Kidney epithelial cell (primary cell): ENCODE results near the gene ATXN7L3. TPM values are rescaled to one million over a fixed set of nuclear protein-coding genes. Genes with fewer than 3 reads are reported as not detected.
"Not testable (repeated sequence)": the region's sequence is repeated elsewhere in the genome, so short reads cannot be mapped to it uniquely, and the experiment has no call there.

Source experiments
- DNase-seq: peaks from one replicate; pipeline ENCODE4 v3.0.0-alpha.2; 2010; ENCODE audit warnings: low read depth
- H3K27me3 ChIP-seq: 2 replicates; pipeline ENCODE4 v1.6.0; 2011; ENCODE audit warnings: low read length; ENCODE audit not compliant: control insufficient read depth, insufficient read depth
- H3K36me3 ChIP-seq: 2 replicates; pipeline ENCODE4 v1.5.1; 2011; ENCODE audit warnings: low read length; ENCODE audit not compliant: control insufficient read depth, insufficient read depth
- H3K4me3 ChIP-seq: 2 replicates; pipeline ENCODE4 v1.5.1; 2011; ENCODE audit warnings: low read depth, mild to moderate bottlenecking, control low read depth, low read length
- total RNA-seq: library from RNA; depleted of rRNA; stranded (reverse); fragments of >200 nt; gene quantifications from 2 replicates; pipeline ENCODE4 v1.2.3, GENCODE V29; 2015
- TF ChIP-seq, protein P1 (sequence below): IDR thresholded peaks from 2 replicates; pipeline ENCODE4 v1.5.1; 2011; ENCODE audit warnings: mild to moderate bottlenecking, moderate library complexity, low read length, control low read depth, inconsistent platforms; ENCODE audit not compliant: insufficient read depth, poor library complexity, severe bottlenecking

The ATXN7L3 gene, protein sequence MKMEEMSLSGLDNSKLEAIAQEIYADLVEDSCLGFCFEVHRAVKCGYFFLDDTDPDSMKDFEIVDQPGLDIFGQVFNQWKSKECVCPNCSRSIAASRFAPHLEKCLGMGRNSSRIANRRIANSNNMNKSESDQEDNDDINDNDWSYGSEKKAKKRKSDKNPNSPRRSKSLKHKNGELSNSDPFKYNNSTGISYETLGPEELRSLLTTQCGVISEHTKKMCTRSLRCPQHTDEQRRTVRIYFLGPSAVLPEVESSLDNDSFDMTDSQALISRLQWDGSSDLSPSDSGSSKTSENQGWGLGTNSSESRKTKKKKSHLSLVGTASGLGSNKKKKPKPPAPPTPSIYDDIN
- total RNA-seq: 50.8 and 65.9 TPM in 2 replicates

DNA sequence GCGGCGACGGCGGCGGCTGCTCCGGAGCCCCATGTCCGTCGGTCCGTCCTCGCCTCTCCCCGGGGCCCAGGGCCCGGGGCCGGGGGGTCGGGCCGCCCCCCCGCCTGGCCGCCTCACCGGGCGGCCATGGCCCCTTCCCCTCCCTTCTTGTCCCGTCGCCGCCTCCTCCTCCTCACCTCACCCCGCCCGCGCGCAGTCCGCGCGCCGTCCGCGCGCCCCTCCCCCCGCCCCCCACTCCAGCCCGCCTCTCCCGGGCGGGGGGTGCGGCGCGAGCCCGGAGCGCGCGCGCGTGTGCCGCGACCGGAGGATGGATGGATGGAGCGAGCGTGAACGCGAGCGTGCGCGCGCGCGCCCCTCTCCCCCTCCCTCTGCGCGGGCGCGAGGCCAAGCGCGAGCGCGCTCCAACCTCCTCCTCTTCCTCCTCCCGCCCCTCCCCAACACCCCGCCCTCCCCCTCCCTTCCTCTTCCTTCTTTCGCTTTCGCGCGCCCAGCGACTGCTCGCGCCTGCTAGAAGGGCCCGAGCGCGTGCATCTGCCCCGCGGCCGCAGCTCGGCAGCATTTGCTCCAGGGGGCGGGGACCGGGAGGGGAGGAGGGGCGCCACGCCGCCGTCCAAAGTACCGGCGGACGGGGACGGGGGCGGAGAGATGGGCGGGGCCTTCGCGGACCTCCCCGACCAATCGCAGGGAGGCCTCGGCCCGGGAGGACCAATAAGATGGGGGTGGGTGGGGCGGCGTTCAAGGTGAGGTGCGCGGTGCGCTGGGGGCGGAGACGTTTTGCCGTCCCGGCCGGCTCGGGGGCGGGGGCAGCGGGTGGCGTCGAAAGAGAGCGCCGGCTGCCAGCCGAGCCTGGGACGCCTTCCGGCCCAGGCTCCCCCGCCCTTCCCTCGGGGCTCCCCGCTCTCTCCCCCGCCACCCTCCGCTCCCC is at the start of gene ATXN7L3:
Gene ATXN7L3 (minus strand): TSS at position 332 of the 925 bp plus-strand sequence. CDS start 1,814 bp downstream, outside the sequence.
- peaks cover 6% of the 10 kb centered on the region for H3K36me3 ChIP-seq
- DNase-seq: peak; percentile 86
- peak within 1 kb of the TSS; percentile 84 for H3K4me3 ChIP-seq
- no peaks in the 10 kb centered on the region for H3K27me3 ChIP-seq
- TF ChIP-seq, protein P1, sequence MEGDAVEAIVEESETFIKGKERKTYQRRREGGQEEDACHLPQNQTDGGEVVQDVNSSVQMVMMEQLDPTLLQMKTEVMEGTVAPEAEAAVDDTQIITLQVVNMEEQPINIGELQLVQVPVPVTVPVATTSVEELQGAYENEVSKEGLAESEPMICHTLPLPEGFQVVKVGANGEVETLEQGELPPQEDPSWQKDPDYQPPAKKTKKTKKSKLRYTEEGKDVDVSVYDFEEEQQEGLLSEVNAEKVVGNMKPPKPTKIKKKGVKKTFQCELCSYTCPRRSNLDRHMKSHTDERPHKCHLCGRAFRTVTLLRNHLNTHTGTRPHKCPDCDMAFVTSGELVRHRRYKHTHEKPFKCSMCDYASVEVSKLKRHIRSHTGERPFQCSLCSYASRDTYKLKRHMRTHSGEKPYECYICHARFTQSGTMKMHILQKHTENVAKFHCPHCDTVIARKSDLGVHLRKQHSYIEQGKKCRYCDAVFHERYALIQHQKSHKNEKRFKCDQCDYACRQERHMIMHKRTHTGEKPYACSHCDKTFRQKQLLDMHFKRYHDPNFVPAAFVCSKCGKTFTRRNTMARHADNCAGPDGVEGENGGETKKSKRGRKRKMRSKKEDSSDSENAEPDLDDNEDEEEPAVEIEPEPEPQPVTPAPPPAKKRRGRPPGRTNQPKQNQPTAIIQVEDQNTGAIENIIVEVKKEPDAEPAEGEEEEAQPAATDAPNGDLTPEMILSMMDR: no peak

DNA sequence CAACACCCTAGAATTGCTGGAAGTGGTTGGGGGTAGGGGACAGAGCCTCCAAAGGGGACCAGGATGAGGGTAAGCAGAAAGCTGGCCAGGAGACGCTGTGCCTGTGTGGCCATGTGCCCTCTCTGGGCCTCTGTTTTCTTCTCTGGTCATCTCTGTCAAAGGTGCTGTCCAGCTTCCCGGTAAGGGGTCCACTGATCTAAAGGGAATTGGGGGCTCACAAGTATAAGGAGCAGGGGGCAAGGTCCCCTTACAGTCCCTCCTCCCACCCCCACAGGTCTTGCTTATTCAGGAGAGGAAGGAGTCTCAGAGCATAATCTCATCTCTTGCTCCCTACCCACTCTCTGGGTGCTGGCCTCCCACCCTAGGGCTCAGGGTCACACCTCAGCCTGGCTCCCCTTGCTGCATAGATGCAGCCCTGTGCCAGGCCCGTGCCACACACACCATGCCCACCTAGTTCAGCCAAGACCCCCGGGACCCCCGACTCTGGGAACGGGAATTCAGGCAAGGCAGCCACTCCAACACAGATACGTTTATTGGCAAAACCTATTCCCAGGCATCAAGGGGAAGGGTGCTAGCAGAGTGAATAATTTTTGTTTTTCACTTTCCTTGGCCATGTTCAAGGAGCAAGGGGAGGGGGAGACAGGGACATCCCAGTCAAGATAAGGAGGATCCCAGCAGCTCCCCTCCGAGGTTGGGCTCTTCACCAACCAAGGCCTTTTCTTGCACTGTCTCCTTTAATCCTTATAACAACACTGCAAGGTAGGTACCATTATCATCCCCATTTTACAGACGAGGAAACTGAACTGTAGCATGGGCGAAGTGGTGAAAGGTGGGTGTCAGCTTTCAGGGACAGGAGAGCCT is 48.4 kb upstream of the ATXN7L3 start:
- peaks cover 1% of the 10 kb centered on the region for H3K27me3 ChIP-seq
- no peaks in the 10 kb centered on the region for H3K36me3 ChIP-seq
- TF ChIP-seq, protein P1: no peak
- DNase-seq: no peak
- H3K4me3 ChIP-seq: no peak overlapping the region

DNA sequence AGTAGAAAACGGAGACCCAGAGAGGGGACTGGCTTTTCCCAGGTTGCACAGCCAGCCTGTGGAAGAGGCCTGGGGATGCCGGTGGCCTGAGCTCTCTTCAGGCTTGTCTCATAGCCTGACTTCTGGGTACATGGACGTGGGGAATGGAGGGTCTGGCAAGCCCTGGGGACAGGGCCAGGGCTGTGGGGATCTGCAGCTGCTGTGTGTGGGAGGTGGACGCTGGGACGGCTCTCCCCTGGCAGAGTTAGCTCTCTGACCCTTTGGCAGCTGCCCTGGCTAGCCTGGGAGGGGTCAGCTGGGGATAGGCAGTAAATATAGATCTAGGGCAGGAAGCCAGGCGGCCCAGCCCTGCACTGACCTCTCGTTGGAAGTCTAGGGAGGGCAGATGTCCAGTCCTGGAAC is 47.8 kb upstream of the ATXN7L3 start:
- TF ChIP-seq, protein P1: no peak
- no peaks in the 10 kb centered on the region for H3K27me3 ChIP-seq
- H3K4me3 ChIP-seq: no peak overlapping the region
- no peak for DNase-seq
- no peaks in the 10 kb centered on the region for H3K36me3 ChIP-seq

DNA sequence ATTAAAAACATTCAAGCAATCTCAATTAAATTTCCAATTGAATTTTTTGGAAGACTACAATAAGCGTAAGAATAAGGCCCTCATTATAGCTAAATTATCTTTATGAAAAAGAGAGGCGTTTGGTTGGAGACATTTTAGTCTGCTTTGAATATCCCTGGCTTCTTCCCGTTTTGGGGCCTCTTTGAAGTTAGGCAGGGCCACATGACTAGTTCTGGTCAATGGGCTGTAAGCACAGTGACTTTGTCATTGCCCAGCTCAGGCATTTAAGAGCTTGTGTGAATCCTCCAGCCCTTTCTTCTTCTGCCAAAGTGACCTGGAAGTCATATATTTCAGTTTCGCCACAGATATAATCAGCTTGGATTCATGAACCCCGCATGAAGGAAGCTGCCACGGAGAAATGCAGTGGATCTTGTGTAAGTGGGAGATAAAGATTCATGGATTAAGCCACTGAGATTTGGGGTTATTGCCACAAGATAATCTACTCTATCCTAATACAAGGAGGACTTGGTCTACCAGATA is 41.5 kb upstream of the ATXN7L3 start:
- H3K27me3 ChIP-seq: no peaks in the 10 kb centered on the region
- TF ChIP-seq, protein P1: no peak
- no peak overlapping the region for H3K4me3 ChIP-seq
- DNase-seq: no peak
- H3K36me3 ChIP-seq: no peaks in the 10 kb centered on the region

DNA sequence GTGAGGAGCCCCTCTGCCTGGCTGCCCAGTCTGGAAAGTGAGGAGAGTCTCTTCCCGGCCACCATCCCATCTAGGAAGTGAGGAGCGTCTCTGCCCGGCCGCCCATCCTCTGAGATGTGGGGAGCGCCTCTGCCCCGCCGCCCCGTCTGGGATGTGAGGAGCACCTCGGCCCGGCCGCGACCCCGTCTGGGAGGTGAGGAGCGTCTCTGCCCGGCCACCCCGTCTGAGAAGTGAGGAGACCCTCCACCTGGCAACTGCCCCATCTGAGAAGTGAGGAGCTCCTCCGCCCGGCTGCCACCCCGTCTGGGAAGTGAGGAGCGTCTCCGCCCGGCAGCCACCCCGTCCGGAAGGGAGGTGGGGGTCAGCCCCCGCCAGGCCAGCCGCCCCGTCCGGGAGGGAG is 38.2 kb upstream of the ATXN7L3 start:
- not testable (repeated sequence) for H3K4me3 ChIP-seq, H3K36me3 ChIP-seq, H3K27me3 ChIP-seq, DNase-seq
